HCT116 (cell line): Measurements from ENCODE around the gene PODNL1.

Source experiments
- CEBPB ChIP-seq: IDR thresholded peaks from 2 replicates; pipeline ENCODE4 v1.6.1; 2012; ENCODE audit warnings: low read depth
- CTCF ChIP-seq, 3 experiments: fragments of 200-600 bp in 1 of 3; sonication (generic) in 1 of 3; IDR thresholded peaks in 2 of 3; conservative IDR thresholded peaks in 1 of 3; 2 replicates each; pipeline ENCODE4 v1.5.1; 2012 to 2017; ENCODE audit warnings: low read depth in 2 of 3, low read length in 2 of 3, antibody characterized with exemption in 1 of 3, borderline replicate concordance in 1 of 3, control low read depth in 1 of 3, mild to moderate bottlenecking in 1 of 3, mixed read lengths in 1 of 3, mixed run types in 1 of 3, moderate library complexity in 1 of 3; ENCODE audit not compliant: insufficient read depth in 1 of 3
- ELF1 ChIP-seq: IDR thresholded peaks from 2 replicates; pipeline ENCODE4 v1.6.1; 2012; ENCODE audit warnings: low read depth, borderline replicate concordance
- EZH2 ChIP-seq: fragments of 200-600 bp; sonication (generic); IDR thresholded peaks from 2 replicates; pipeline ENCODE4 v1.6.1; 2017; ENCODE audit warnings: antibody characterized with exemption, mixed run types
- EZH2phosphoT487 ChIP-seq: fragments of 200-600 bp; IDR thresholded peaks from 2 replicates; pipeline ENCODE4 v1.6.1; 2018; ENCODE audit warnings: antibody characterized with exemption, borderline replicate concordance
- MAX ChIP-seq: IDR thresholded peaks from 2 replicates; pipeline ENCODE4 v1.6.1; 2012
- POLR2A ChIP-seq: IDR thresholded peaks from 2 replicates; pipeline ENCODE4 v1.7.0; 2011; ENCODE audit warnings: borderline replicate concordance; ENCODE audit not compliant: insufficient read depth, insufficient read length; ENCODE audit errors: extremely low read depth
- POLR2AphosphoS5 ChIP-seq: IDR thresholded peaks from 2 replicates; pipeline ENCODE4 v1.6.1; 2011; ENCODE audit warnings: mild to moderate bottlenecking, low read depth, low read length, moderate library complexity
- RAD21 ChIP-seq: IDR thresholded peaks from 2 replicates; pipeline ENCODE4 v1.6.1; 2012; ENCODE audit warnings: low read depth, mild to moderate bottlenecking
- SIN3A ChIP-seq: IDR thresholded peaks from 2 replicates; pipeline ENCODE4 v1.6.1; 2012; ENCODE audit warnings: low read depth
- TCF7L2 ChIP-seq: IDR thresholded peaks from 2 replicates; pipeline ENCODE4 v1.7.0; 2011; ENCODE audit warnings: borderline replicate concordance, inconsistent platforms; ENCODE audit not compliant: insufficient read depth, insufficient read length; ENCODE audit errors: extremely low read depth
- YY1 ChIP-seq: IDR thresholded peaks from 2 replicates; pipeline ENCODE4 v1.6.1; 2011; ENCODE audit warnings: low read length, low read depth, moderate library complexity, mild to moderate bottlenecking; ENCODE audit not compliant: insufficient replicate concordance; ENCODE audit errors: extremely low read depth
- ZNF274 ChIP-seq: fragments of 200-500 bp; sonication (Bioruptor generic); IDR thresholded peaks from 2 replicates; pipeline ENCODE4 v1.6.1; 2014; ENCODE audit warnings: mild to moderate bottlenecking, low read depth, low read length, inconsistent platforms

DNA sequence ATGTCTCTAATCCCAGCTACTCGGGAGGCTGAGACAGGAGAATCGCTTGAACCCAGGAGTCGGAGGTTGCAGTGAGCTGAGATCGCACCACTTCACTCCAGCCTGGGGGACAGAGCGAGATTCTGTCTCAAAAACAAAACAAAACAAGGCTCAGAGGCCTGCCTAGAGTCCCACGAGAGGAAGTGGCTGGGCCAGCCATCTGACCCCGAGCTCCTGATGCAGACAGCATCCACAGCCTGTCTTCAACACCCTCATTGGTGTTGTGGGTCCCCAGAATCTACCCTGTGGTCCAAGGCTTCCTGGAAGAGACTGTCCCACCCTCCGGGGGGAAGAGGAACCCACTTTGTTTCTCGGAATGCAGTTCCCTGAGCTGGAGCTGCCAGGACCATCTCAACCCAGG is 43.2 kb upstream of the PODNL1 start:
- no peak for TF ChIP-seq POLR2A
- no peak for TF ChIP-seq EZH2
- no peak for TF ChIP-seq CTCF (IDR thresholded peaks at IDR 0.05 in 2 of 3, conservative IDR thresholded peaks at IDR 0.05 in 1 of 3; ENCODE audit: borderline replicate concordance in 1 of 3, insufficient read depth in 1 of 3, low read depth in 2 of 3, low read length in 2 of 3)
- no peak for TF ChIP-seq POLR2AphosphoS5
- TF ChIP-seq ELF1, result no peak
- TF ChIP-seq RAD21, result no peak
- no peak for TF ChIP-seq SIN3A
- TF ChIP-seq MAX, result no peak
- TF ChIP-seq EZH2phosphoT487, result no peak
- TF ChIP-seq YY1, result no peak
- no peak for TF ChIP-seq TCF7L2
- no peak for TF ChIP-seq ZNF274
- TF ChIP-seq CEBPB, result no peak
